OCI-LY1 (cell line): ENCODE results near the gene TSEN34.

ENCODE experiments used
- CTCF ChIP-seq: fragments of 200-600 bp; sonication (generic), shearing (Covaris generic); IDR thresholded peaks from 2 replicates; pipeline ENCODE4 v1.5.1; 2017; ENCODE audit warnings: mild to moderate bottlenecking, antibody characterized with exemption, low read length, moderate library complexity, mixed read lengths
- EZH2 ChIP-seq: fragments of 200-600 bp; sonication (generic), shearing (Covaris generic); IDR thresholded peaks from 2 replicates; pipeline ENCODE4 v1.8.0; 2017; ENCODE audit warnings: borderline replicate concordance, mixed run types, mild to moderate bottlenecking, antibody characterized with exemption, low read length, moderate library complexity, mixed read lengths

GRCh38 chr19:54191811-54192453, 824 bp downstream of the TSEN34 start:
- TF ChIP-seq CTCF (no peak), EZH2 (no peak)
